Transverse colon (tissue), 4 donors: ENCODE results near the gene TIE1.

Experiments used
- CTCF ChIP-seq, 5 experiments: fragments of 200-600 bp in 3 of 5; fragments of 450-650 bp in 2 of 5; sonication (generic) in 3 of 5; IDR thresholded peaks; 1 replicate in 2 of 5; 2 replicates in 3 of 5; pipeline ENCODE4 v1.5.1; 2016 to 2017; ENCODE audit warnings: antibody characterized with exemption in 5 of 5, inconsistent platforms in 3 of 5, mild to moderate bottlenecking in 2 of 5, moderate library complexity in 1 of 5
- POLR2AphosphoS5 ChIP-seq, 3 donors: sonication (generic); formaldehyde crosslinking; IDR thresholded peaks; one replicate each; pipeline ENCODE4 v1.6.1; 2016; ENCODE audit warnings: antibody characterized with exemption in 3 of 3

- TF ChIP-seq CTCF (IDR thresholded peaks at IDR 0.05) (no peak), POLR2AphosphoS5 (IDR thresholded peaks at IDR 0.05) (no peak)
Measured at GRCh38 chr1:43251024-43251423, 49.8 kb upstream of the TIE1 start.
